Activated CD4-positive, alpha-beta T cell treated with anti-CD3 and anti-CD28 coated beads, Interleukin-2, amount 50 U/mL, for 16 hours (primary cell): ENCODE data around the gene TBX5.

Source experiments
- DNase-seq: peaks from one replicate; pipeline ENCODE4 v3.0.0-alpha.2; 2020

TBX5 gene

DNA sequence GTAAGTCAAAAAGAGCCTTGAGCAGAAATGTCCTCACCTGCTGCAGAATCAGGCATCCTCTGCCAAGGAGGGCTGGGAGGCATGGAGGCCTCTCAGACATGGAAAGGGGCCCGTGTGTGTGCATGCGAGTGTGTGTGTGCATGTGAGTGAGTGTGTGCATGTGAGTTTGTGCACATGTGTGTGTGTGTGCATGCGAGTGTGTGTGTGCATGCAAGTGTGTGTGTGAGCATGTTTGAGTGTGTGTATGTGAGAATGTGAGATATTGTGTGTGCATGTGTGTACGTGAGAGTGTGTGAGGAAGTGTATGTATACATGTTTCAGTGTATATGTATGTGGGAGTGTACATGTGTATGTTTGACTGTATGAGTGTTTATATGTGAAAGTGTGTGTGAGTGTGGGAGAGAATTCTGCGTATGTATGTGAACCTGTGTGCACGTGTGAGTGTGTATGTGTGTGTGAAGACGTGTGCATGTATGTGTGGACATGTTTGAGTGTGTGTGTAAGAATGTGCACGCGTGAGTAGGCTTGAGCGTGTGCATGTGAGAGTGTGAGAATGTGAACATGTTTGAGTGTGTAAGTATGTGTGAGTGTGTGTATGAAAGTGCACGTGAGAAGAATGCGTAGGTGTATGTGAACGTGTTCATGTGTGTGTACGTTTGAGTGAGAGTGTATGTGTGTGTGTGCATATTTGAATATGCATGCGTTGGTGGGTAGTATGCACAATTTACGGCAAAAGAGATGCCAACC lies 90.8 kb downstream of the TBX5 start:
- DNase-seq, result no peak

DNA sequence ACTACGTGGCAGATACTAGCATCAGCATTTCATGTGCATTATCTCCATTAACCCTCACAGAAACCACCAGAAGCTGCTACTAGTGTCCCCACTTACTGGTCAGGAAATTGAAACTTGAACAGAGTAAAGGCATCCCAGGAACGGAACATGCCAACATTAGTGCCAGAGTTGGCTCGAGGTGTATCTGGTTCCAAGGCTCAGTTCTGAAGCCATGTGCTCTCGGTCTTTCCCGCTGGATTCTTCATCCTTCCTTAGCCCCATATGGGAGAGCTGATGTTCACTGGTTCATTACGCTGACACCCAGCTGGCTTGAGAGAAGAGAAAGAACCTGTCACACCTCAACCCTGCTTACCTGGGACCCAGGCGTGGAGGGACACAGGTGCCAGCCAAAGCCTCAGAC lies 91.5 kb downstream of the TBX5 start:
- DNase-seq, result no peak

- no peak for DNase-seq
Measured at GRCh38 chr12:114313910-114314309, 92.0 kb downstream of the TBX5 start.

GRCh38 chr12:114311974-114312373 lies 94.0 kb downstream of the TBX5 start:
- DNase-seq, result no peak

DNA sequence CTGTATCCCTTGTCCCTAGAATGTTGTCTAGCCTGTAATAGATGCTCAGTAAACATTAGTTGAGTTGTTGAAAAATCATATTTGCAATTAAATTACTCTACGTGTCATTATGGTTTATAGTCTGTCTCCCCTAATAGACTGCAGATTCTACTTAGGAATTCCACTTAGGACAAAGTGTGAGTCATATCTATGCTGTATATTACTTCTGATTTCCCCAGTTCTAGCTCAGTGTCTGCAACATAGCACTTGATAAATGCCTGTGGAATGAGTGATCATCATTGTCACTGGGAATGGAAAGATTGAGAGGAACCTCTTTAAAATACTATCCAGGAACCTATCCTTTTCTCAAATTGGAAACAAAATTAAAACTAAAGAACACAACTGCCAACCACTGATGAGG lies 99.3 kb downstream of the TBX5 start:
- DNase-seq, result no peak

DNA sequence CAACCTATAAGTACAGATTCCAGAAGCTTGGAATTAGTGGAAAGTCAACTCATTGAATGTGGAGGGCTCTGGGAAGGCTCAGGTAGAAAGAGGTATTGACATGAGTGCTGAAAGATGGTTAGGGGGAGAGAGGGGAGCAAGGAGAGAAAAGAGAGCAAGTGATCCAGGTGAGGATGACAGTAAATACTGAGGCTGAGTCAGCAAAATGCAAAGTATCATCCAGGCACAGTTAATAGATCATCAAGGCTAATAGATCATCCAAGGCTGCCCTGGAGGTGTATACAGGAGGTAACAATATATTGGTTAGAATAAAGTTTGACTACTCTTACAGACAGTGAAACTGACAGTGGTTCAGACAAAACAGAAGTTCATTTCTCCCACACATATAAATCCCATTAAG lies 100.5 kb downstream of the TBX5 start:
- DNase-seq, result no peak
